ENCODE results near the gene ZNF688.
"Not testable (repeated sequence)": the region's sequence is repeated elsewhere in the genome, so short reads cannot be mapped to it uniquely, and the experiment has no call there.

Gene ZNF688

DNA sequence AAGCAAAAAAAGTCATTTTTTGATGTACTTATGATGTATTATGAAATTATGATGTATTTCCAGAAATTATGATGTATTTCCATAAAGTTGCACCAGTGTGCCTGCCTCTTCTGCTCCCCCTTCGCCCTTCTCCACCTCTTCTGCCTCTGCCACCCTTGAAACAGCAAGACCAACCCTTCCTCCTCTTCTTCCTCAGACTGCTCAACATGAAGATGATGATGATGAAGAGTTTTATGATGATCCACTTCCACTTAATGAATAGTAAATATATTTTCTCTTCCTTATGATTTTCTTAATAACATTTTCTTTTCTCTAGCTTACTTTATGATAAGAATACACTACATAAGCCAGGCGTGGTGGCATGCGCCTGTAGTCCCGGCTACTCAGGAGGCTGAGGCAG is 21.4 kb upstream of the ZNF688 start:
- no peaks in the 10 kb centered on the region for H3K27me3 ChIP-seq (replicated peaks; ENCODE audit: insufficient read depth, low read length)
- H3K9me3 ChIP-seq (replicated peaks; ENCODE audit: insufficient read depth, low read length), result no peaks in the 10 kb centered on the region
- no peaks in the 10 kb centered on the region for H3K9me2 ChIP-seq (replicated peaks; ENCODE audit: insufficient read depth, low read length)
- H3K4me3 ChIP-seq (ENCODE audit: low read length), result no peak overlapping the region
- H3K79me2 ChIP-seq (ENCODE audit: low read length), result no peaks in the 10 kb centered on the region
- no peak for DNase-seq
- no peaks in the 10 kb centered on the region for H3K36me3 ChIP-seq (replicated peaks; ENCODE audit: insufficient read depth, low read length)
- no peaks in the 10 kb centered on the region for H3F3A ChIP-seq (ENCODE audit: insufficient read depth, low read length)
- no peak overlapping the region for H2AFZ ChIP-seq (ENCODE audit: low read length)
- no peaks in the 10 kb centered on the region for H3K4me1 ChIP-seq (ENCODE audit: low read length)
- no peak overlapping the region for H3K9ac ChIP-seq (ENCODE audit: low read length)
- H4K20me1 ChIP-seq (ENCODE audit: insufficient read depth, low read length), result no peaks in the 10 kb centered on the region
- no peak overlapping the region for H3K4me2 ChIP-seq (ENCODE audit: low read depth, low read length)
- no peak overlapping the region for H3K27ac ChIP-seq (ENCODE audit: low read length)
- TF ChIP-seq, protein P1, sequence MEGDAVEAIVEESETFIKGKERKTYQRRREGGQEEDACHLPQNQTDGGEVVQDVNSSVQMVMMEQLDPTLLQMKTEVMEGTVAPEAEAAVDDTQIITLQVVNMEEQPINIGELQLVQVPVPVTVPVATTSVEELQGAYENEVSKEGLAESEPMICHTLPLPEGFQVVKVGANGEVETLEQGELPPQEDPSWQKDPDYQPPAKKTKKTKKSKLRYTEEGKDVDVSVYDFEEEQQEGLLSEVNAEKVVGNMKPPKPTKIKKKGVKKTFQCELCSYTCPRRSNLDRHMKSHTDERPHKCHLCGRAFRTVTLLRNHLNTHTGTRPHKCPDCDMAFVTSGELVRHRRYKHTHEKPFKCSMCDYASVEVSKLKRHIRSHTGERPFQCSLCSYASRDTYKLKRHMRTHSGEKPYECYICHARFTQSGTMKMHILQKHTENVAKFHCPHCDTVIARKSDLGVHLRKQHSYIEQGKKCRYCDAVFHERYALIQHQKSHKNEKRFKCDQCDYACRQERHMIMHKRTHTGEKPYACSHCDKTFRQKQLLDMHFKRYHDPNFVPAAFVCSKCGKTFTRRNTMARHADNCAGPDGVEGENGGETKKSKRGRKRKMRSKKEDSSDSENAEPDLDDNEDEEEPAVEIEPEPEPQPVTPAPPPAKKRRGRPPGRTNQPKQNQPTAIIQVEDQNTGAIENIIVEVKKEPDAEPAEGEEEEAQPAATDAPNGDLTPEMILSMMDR (IDR thresholded peaks at IDR 0.05; ENCODE audit: low read length), result no peak
- TF ChIP-seq EZH2 (optimal IDR thresholded peaks at IDR 0.05; ENCODE audit: low read depth, low read length) (no peak), EZH2phosphoT487 (IDR thresholded peaks at IDR 0.05; ENCODE audit: low read length) (no peak)

DNA sequence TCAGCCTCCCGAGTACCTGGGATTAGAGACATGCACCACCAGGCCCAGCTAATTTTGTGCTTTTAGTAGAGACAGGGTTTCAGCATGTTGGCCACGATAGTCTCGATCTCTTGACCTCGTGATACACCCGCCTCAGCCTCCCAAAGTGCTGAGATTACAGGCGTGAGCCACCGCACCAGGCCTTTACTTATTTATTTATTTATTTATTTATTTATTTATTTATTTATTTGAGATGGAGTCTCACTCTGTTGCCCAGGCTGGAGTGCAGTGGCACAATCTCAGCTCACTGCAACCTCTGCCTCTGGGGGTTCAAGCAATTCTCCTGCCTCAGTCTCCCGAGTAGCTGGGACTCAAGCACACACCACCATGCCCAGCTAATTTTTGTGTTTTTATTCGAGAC is 19.4 kb upstream of the ZNF688 start:
- H3F3A ChIP-seq (ENCODE audit: insufficient read depth, low read length), result not testable (repeated sequence)

GRCh38 chr16:30589582-30589981 is 18.1 kb upstream of the ZNF688 start:
- H3K36me3 ChIP-seq (replicated peaks; ENCODE audit: insufficient read depth, low read length); H4K20me1 ChIP-seq (ENCODE audit: insufficient read depth, low read length); H2AFZ ChIP-seq (ENCODE audit: low read length); H3F3A ChIP-seq (ENCODE audit: insufficient read depth, low read length); DNase-seq; H3K9me2 ChIP-seq (replicated peaks; ENCODE audit: insufficient read depth, low read length); H3K4me3 ChIP-seq (ENCODE audit: low read length); H3K27me3 ChIP-seq (replicated peaks; ENCODE audit: insufficient read depth, low read length); H3K4me1 ChIP-seq (ENCODE audit: low read length); H3K9me3 ChIP-seq (replicated peaks; ENCODE audit: insufficient read depth, low read length); H3K79me2 ChIP-seq (ENCODE audit: low read length); H3K27ac ChIP-seq (ENCODE audit: low read length); H3K9ac ChIP-seq (ENCODE audit: low read length); H3K4me2 ChIP-seq (ENCODE audit: low read depth, low read length): not testable (repeated sequence)

More for the DNA sequence above, 19.4 kb upstream of the ZNF688 start:
- H3K9me3 ChIP-seq (replicated peaks; ENCODE audit: insufficient read depth, low read length); H3K4me1 ChIP-seq (ENCODE audit: low read length); H3K27me3 ChIP-seq (replicated peaks; ENCODE audit: insufficient read depth, low read length); H3K4me3 ChIP-seq (ENCODE audit: low read length); H2AFZ ChIP-seq (ENCODE audit: low read length); H3K36me3 ChIP-seq (replicated peaks; ENCODE audit: insufficient read depth, low read length); H3K27ac ChIP-seq (ENCODE audit: low read length); DNase-seq; H3K9me2 ChIP-seq (replicated peaks; ENCODE audit: insufficient read depth, low read length); H3K9ac ChIP-seq (ENCODE audit: low read length); H4K20me1 ChIP-seq (ENCODE audit: insufficient read depth, low read length); H3K79me2 ChIP-seq (ENCODE audit: low read length); H3K4me2 ChIP-seq (ENCODE audit: low read depth, low read length): not testable (repeated sequence)

DNA sequence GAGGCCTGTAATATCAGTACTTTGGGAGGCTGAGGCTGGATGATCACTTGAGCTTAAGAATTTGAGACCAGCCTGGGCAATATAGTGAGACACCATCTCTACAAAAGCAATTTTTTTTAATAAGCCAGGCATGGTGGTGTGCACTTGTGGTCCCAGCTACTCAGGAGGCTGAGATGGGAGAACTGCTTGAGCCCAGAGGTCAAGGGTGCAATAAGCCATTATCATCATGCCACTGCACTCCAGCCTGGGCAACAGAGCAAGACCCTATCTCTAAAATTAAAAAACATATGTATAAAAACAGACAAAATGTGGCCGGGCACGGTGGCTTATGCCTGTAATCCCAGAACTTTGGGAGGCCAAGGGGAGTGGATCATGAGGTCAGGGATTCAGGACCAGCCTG is 17.1 kb upstream of the ZNF688 start:
- Histone ChIP-seq H2AFZ (ENCODE audit: low read length) (no peak overlapping the region), H3K9me3 (replicated peaks; ENCODE audit: insufficient read depth, low read length) (no peaks in the 10 kb centered on the region), H3K79me2 (ENCODE audit: low read length) (no peaks in the 10 kb centered on the region), H3K27ac (ENCODE audit: low read length) (no peak overlapping the region), H3K9me2 (replicated peaks; ENCODE audit: insufficient read depth, low read length) (no peaks in the 10 kb centered on the region), H3K4me3 (ENCODE audit: low read length) (no peak overlapping the region), H3K27me3 (replicated peaks; ENCODE audit: insufficient read depth, low read length) (no peaks in the 10 kb centered on the region), H4K20me1 (ENCODE audit: insufficient read depth, low read length) (no peaks in the 10 kb centered on the region), H3K4me2 (ENCODE audit: low read depth, low read length) (no peak overlapping the region), H3K4me1 (ENCODE audit: low read length) (peaks cover 5% of the 10 kb centered on the region; the same call in 1 of the 2 replicates), H3K36me3 (replicated peaks; ENCODE audit: insufficient read depth, low read length) (no peaks in the 10 kb centered on the region), H3K9ac (ENCODE audit: low read length) (no peak overlapping the region), H3F3A (ENCODE audit: insufficient read depth, low read length) (no peaks in the 10 kb centered on the region)
- no peak for TF ChIP-seq EZH2phosphoT487 (IDR thresholded peaks at IDR 0.05; ENCODE audit: low read length)
- TF ChIP-seq, protein P1 (IDR thresholded peaks at IDR 0.05; ENCODE audit: low read length), result no peak
- no peak for TF ChIP-seq EZH2 (optimal IDR thresholded peaks at IDR 0.05; ENCODE audit: low read depth, low read length)
- DNase-seq, result no peak

All from MM.1S (cell line).